Cardiac fibroblast (primary cell): ENCODE measurements around the gene EEF2KMT.
A peak's percentile ranks its signal among the peaks of the same experiment; 100 is the strongest.
"Not testable (repeated sequence)": the region's sequence is repeated elsewhere in the genome, so short reads cannot be mapped to it uniquely, and the experiment has no call there.

Source experiments
- DNase-seq, 2 donors: peaks; one replicate each; pipeline versions ENCODE4 v3.0.0 to v3.0.0-alpha.2; 2010; ENCODE audit warnings: low read depth in 2 of 2
- H3K4me3 ChIP-seq, 2 donors: replicated peaks in 1 of 2; 1 replicate in 1 of 2; 2 replicates in 1 of 2; pipeline ENCODE4 v1.5.1; 2011; ENCODE audit warnings: low read depth in 2 of 2, low read length in 2 of 2, mild to moderate bottlenecking in 2 of 2, moderate library complexity in 1 of 2
- CTCF ChIP-seq: IDR thresholded peaks from one replicate; pipeline ENCODE4 v1.5.1; 2011; ENCODE audit warnings: low read depth, mild to moderate bottlenecking, low read length, inconsistent platforms

EEF2KMT gene

GRCh38 chr16:5097470-5098220 is at the start of gene EEF2KMT:
Gene EEF2KMT, minus strand, starts transcription at chr16:5097795. Its CDS starts 56 bp downstream, at chr16:5097739.
- H3K4me3 ChIP-seq, result peak within 1 kb of the TSS; percentile 57 to 67
- DNase-seq, result peak; percentile 100

GRCh38 chr16:5144621-5144956 is 47.0 kb upstream of the EEF2KMT start:
- not testable (repeated sequence) for H3K4me3 ChIP-seq, DNase-seq

DNA sequence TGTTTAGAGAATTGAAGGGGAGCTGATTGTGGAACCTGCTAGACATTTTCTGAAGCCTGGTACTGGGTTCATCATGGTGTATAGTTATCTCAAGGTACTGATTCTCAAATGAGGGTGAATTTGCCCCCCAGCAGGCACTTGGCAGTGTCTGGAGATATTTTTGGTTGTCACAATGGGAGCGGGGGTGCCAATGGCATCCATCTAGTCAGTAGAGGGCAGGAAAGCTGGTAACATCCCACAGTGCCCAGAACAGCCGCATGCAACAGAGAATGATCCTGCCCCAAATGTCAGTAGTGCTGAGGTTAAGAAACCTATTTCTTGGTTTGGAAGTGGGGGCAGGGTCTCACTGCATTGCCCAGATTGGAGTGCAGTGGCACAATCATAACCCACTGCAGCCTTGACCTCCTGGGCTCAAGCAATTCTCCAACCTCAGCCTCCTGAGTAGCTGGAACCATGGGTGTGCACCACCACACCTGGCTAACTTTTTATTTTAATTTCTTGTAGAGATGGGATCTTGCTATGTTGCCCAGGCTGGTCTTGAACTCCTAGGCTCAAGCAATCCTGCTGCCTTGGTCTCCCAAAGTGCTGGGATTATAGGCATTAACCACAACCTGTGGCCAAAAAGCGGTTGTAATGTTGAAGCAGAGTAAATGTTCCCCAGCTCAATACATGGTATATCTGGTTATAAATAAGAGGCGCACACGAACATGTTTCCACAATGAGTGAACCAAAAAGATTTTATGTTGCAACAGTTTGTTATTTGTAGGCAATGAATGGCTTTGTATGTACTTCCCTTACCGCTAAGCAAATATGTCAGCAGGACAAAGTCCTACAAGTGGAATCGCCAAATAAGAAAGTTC is 46.4 kb upstream of the EEF2KMT start:
- no peak for DNase-seq
- TF ChIP-seq CTCF, result no peak
- no peak overlapping the region for H3K4me3 ChIP-seq

DNA sequence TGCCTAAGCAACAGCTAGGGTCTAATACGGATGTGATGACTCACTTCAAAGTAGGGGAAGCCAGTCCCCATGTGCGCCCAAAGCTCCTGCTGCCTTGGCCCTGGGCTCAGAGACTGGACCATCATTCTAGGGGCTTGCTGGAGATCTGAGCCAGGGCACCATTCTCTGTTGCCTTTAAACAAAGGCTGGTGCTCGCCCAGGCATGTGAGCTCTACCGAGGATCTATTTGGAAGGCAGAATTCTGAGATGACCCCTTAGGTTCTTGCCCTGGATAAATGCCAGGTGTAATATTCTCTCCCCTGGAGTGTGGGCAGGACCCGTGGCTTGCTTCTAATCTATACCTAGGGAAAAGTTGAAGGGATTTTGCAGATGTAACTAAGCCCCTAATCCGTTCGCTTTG is 42.6 kb upstream of the EEF2KMT start:
- not testable (repeated sequence) for H3K4me3 ChIP-seq, DNase-seq

DNA sequence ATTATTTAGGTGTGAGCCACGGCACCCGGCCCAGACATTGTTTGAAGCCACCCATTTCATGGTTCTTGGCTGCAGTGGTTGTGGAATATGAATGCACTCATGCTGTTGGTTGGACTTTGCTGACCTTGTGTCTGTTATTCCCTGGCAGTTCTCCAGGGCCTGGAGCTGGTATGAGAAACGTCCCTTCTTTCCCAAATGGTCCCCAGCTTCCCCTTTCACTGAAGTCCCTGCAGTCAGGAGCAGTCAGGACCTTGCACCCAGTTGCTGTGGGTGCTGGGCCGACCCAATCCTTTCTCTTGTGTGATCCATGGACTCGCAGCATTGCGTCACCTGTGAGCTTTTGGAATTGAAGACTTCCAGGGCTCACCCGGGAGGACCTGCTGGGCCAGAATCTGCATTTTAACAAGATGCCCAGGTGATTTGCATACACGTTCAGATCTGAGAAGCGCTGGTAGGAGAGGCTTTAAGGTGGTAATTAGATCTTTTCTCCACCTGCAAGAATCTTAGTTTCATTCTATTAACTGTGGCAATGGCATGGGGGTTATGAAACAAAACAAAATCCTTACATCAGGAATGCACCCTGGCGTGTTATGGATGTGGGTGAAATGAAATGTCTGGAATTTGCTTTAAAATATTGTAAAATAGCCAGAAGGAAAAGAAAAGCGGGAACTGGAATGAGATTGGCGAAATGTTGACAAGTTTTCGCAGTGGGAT is 37.3 kb upstream of the EEF2KMT start:
- not testable (repeated sequence) for DNase-seq

GRCh38 chr16:5132915-5133600 is 35.5 kb upstream of the EEF2KMT start:
- H3K4me3 ChIP-seq, DNase-seq: not testable (repeated sequence)

More for the DNA sequence above, 37.3 kb upstream of the EEF2KMT start:
- H3K4me3 ChIP-seq, result not testable (repeated sequence)

- DNase-seq, H3K4me3 ChIP-seq: not testable (repeated sequence)
These were observed 33.9 kb upstream of the EEF2KMT start for GRCh38 chr16:5131467-5132004.

DNA sequence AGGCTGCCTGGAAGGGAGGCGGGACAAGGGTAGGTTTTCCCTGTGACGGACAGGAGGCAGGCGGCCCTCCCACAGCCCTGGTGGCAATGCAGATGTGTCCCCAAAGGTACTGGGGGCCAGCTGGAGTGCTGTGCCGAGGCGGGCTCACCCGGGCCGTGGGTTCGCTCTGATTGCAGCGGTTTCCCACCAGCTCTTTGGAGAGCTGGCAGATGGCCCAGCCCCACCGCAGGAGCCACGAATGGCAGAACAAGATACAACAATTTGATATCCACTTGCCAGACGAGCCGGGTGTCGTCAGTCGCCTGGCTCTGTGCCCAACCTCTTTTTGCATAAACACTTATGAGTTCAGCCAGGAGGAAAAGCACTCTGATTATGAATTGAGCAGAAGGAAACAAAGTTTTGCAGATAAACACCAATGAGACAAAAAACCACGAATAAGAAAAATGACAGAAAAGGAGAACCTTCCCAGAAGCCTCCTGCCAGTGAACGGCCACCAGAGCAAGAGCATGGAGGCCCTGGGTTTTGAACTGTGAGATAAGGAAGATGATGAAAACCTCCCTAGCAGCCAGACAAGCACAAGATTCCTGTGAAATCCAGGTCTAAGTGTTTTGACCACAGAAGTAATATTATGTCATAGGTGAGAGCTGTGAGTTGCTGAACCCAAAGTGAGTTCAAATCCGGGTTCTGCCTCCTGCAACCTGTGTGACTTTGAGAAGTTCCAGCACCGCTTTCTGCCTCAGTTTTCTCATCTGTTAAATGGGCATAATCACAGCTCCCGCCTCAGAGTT is 19.9 kb upstream of the EEF2KMT start:
- not testable (repeated sequence) for H3K4me3 ChIP-seq
- peak; percentile 5 to 56 for DNase-seq

DNA sequence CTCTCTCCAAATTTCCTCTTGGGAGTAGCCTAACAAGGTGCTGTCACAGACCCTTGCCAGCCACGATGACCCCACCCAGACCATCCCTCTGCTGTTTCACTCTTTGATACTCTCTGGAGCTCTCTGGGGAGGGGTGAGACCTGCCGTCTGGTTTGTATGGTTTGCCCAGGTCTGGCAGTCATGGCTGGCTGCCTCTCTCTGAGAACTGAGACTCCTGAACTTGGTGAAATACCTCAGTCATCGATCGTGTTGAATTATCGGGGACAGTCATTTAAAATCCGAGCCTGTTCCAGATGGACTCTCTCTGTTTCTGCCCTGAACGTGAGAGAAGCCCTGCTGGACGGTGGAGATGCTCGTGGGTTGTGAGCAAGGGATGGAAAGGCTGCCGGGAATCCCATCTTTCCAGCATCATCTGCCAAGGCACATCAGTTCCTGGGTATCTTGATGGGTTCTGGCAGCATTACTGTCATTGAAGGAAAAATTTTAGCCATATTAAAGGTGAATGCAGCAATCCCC is 19.2 kb upstream of the EEF2KMT start:
- not testable (repeated sequence) for DNase-seq, H3K4me3 ChIP-seq

DNA sequence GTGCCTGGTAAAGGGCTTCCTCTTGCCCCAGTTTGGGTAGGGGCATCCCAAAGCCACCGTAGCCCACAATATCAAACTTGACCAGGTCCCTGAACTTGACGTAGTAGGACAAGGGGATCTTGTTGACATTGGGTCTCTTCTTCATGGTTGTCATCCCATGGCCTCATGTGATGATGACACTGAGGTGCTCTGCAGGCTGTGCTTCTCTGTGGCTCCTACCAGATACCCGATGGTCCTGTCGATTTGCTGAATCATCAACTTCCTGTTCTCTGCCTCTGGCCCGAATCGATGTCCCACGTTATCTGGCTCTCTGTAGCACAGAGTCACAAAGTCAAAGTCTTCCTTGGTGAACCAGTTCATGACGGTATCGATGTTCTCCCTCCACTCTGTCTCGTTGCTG is 13.3 kb upstream of the EEF2KMT start:
- not testable (repeated sequence) for H3K4me3 ChIP-seq, DNase-seq
